Right lobe of liver (tissue), 6 donors: Measurements from ENCODE around the gene SLC22A4. TPM values are rescaled to one million over a fixed set of nuclear protein-coding genes. Genes with fewer than 3 reads are reported as not detected.

ENCODE experiments used
- ATAC-seq, 4 donors: fragments of 200-7000 bp; cut with Tn5 transposase; one replicate each; pipeline ENCODE4 v1.9.1; 2020; ENCODE audit warnings: mild to moderate bottlenecking in 4 of 4, moderate library complexity in 4 of 4
- DNase-seq, 3 donors: peaks; one replicate each; pipeline ENCODE4 v3.0.0-alpha.2; 2020
- H3K27ac ChIP-seq, 3 donors: fragments of 200-600 bp; one replicate each; pipeline ENCODE4 v1.8.0; 2022
- H3K27me3 ChIP-seq, 2 donors: fragments of 200-600 bp; one replicate each; pipeline ENCODE4 v1.8.0; 2022
- H3K36me3 ChIP-seq, 4 donors: fragments of 200-600 bp; sonication (generic) in 1 of 4; one replicate each; pipeline versions ENCODE4 v1.5.1 to v1.8.0; 2017 to 2022; ENCODE audit warnings: control low read depth in 1 of 4
- H3K4me1 ChIP-seq, 4 donors: fragments of 200-600 bp; sonication (generic) in 1 of 4; one replicate each; pipeline versions ENCODE4 v1.5.1 to v1.8.0; 2017 to 2022; ENCODE audit warnings: control low read depth in 1 of 4
- H3K4me3 ChIP-seq, 3 donors: fragments of 200-600 bp; one replicate each; pipeline ENCODE4 v1.8.0; 2022
- H3K9me3 ChIP-seq, 4 donors: fragments of 200-600 bp; sonication (generic) in 1 of 4; one replicate each; pipeline versions ENCODE4 v1.5.1 to v1.8.0; 2017 to 2022; ENCODE audit warnings: control low read depth in 1 of 4
- CTCF ChIP-seq, 4 donors: fragments of 200-600 bp in 3 of 4; fragments of 450-650 bp in 1 of 4; IDR thresholded peaks; one replicate each; pipeline versions ENCODE4 v1.5.1 to v1.8.0; 2016 to 2022; ENCODE audit warnings: antibody characterized with exemption in 4 of 4, mild to moderate bottlenecking in 2 of 4
- POLR2A ChIP-seq: fragments of 450-650 bp; IDR thresholded peaks from one replicate; pipeline ENCODE4 v1.6.1; 2017; ENCODE audit warnings: antibody characterized with exemption, mild to moderate bottlenecking
- WGBS: methylation state at CpG from one replicate; pipeline ENCODE4 v1.1.6; 2018; ENCODE audit warnings: low coverage, low lambda C conversion rate; ENCODE audit not compliant: insufficient coverage; ENCODE audit errors: missing lambda C conversion rate; 5-methylcytosine and 5-hydroxymethylcytosine counted together
- intact Hi-C, 2 donors: fragments of 100-400 bp; cut with DNase I; formaldehyde crosslinking; loops; one replicate each; pipeline versions ENCODE4 v1.11.2 to v1.14.1; 2022
- total RNA-seq, 6 experiments: library from RNA; depleted of rRNA in 2 of 6; stranded (reverse); fragments of >200 nt in 2 of 6; fragmentation: NEBNext Ultra II Directional in 3 of 6; extraction: Animal tissue kit (Norgen Biotek cat#: 25700) in 3 of 6; gene quantifications; one replicate each; pipeline versions ENCODE4 v1.1.0 to v1.2.4, GENCODE V29; 2016 to 2023
- donor health status: DM: no; HTN: yes; CAD: no.
- donor health status: DM: no; HTN: no; CAD: no.
- donor health status: DM: no; HTN: no; CAD: no.
- donor health status: DM: no; HTN: yes; CAD: no.
- donor health status: DM: no; HTN: yes; CAD: no.

Gene SLC22A4
- total RNA-seq, 6 experiments from 2014 or later: 0.31 to 0.59 (median 0.36) TPM

GRCh38 chr5:132378580-132378979, 84.4 kb downstream of the SLC22A4 start:
- no peak overlapping the region for H3K27ac ChIP-seq
- ATAC-seq: peak in 1 of 4 donors; percentile 58

GRCh38 chr5:132380047-132380446, 85.9 kb downstream of the SLC22A4 start:
- DNase-seq: no peak
- H3K27ac ChIP-seq: no peak overlapping the region
- intact Hi-C loops: loop anchor here in 1 of 2 donors (10.0 kb wide), 1 partner anchor 125 kb away; no protein-coding TSS in a partner anchor
- no peak for ATAC-seq
- H3K4me1 ChIP-seq: peaks cover 0 to 9% (median 4%) of the 10 kb centered on the region in 4 donors
- H3K4me3 ChIP-seq: no peak overlapping the region
- peaks cover 0 to 6% (median 0%) of the 10 kb centered on the region in 4 donors for H3K36me3 ChIP-seq
- no peak for TF ChIP-seq POLR2A
- TF ChIP-seq CTCF (IDR thresholded peaks at IDR 0.05): no peak
- H3K27me3 ChIP-seq: no peaks in the 10 kb centered on the region
- 83% methylated on average over 6 of the region's 6 CpGs for WGBS
- no peaks in the 10 kb centered on the region for H3K9me3 ChIP-seq

More at GRCh38 chr5:132378580-132378979, 84.4 kb downstream of the SLC22A4 start:
- DNase-seq: no peak
- no peaks in the 10 kb centered on the region for H3K27me3 ChIP-seq
- intact Hi-C loops: no loop called here
- peaks cover 0 to 9% (median 4%) of the 10 kb centered on the region in 4 donors for H3K4me1 ChIP-seq
- TF ChIP-seq POLR2A: no peak
- TF ChIP-seq CTCF (IDR thresholded peaks at IDR 0.05): no peak
- H3K9me3 ChIP-seq: no peaks in the 10 kb centered on the region
- 65% methylated on average over 2 of the region's 3 CpGs for WGBS
- H3K36me3 ChIP-seq: no peaks in the 10 kb centered on the region
- H3K4me3 ChIP-seq: no peak overlapping the region

DNA sequence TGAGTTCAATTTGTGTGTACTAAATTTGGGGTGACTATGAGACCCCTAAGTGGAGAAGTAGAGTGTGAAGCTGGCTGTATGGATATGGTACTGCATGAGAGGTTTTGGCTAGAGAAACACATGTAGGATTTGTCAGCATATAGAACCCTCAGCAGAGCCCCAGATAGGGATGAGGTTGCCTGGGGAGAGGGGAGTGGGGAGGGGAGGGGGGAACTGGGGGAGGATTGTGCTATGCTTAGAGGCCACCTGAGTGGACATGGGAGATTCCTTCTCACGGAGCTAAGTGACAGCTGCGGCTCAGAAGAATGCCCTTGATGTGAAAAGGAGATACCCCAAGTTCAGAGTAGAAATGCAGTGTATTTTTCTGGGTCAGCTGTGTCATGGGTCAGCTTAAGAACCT, 86.5 kb downstream of the SLC22A4 start:
- no peak overlapping the region for H3K4me3 ChIP-seq
- WGBS: no CpG with 5 or more reads among the region's 2 CpGs
- DNase-seq (no peak), ATAC-seq (no peak)
- intact Hi-C loops: loop anchor here in 1 of 2 donors (10.0 kb wide), 1 partner anchor 124 kb away; no protein-coding TSS in a partner anchor
- peaks cover 0 to 6% (median 0%) of the 10 kb centered on the region in 4 donors for H3K36me3 ChIP-seq
- no peaks in the 10 kb centered on the region for H3K27me3 ChIP-seq
- H3K27ac ChIP-seq: no peak overlapping the region
- H3K4me1 ChIP-seq: peaks cover 0 to 16% (median 4%) of the 10 kb centered on the region in 4 donors
- TF ChIP-seq POLR2A: no peak
- no peak for TF ChIP-seq CTCF (IDR thresholded peaks at IDR 0.05)
- no peaks in the 10 kb centered on the region for H3K9me3 ChIP-seq

DNA sequence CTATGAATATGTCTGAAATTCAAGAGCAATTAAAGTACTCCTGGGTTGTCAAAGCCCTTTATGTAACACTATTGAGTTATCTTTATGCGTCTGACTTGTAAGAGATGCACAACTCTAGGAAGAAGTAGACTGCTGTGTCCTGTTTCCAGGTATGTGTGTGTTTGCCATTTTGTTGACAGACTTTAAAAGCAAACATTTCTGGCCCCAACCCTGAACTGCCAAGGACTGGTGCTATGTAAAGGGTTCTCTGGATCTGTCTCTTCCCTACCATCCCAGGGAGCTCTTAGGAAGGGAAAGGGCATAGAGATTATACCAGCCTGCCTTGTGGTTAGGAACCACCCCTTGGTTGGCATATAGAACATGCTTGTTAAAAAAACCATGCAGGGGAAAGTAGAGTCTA, 87.4 kb downstream of the SLC22A4 start:
- H3K4me3 ChIP-seq: no peak overlapping the region
- WGBS: 78% methylated on average over 1 of the region's 1 CpG
- H3K9me3 ChIP-seq: no peaks in the 10 kb centered on the region
- DNase-seq (no peak), ATAC-seq (peak; percentile 4 to 51 (median 38))
- TF ChIP-seq POLR2A: no peak
- no peak for TF ChIP-seq CTCF (IDR thresholded peaks at IDR 0.05)
- intact Hi-C loops: loop anchor here in 1 of 2 donors (10.0 kb wide), 1 partner anchor 123 kb away; no protein-coding TSS in a partner anchor
- H3K27ac ChIP-seq: no peak overlapping the region
- peaks cover 0 to 24% (median 5%) of the 10 kb centered on the region in 4 donors for H3K4me1 ChIP-seq
- no peaks in the 10 kb centered on the region for H3K27me3 ChIP-seq
- peaks cover 0 to 6% (median 0%) of the 10 kb centered on the region in 4 donors for H3K36me3 ChIP-seq
